NT2/D1 (cell line): ENCODE results near the gene SH3RF1.

Source experiments
- SUZ12 ChIP-seq: IDR thresholded peaks from 2 replicates; pipeline ENCODE4 v1.6.1; 2011; ENCODE audit not compliant: insufficient read length, insufficient read depth; ENCODE audit errors: extremely low read depth
- YY1 ChIP-seq: IDR thresholded peaks from 2 replicates; pipeline ENCODE4 v1.6.1; 2011; ENCODE audit not compliant: insufficient read length, insufficient read depth

GRCh38 chr4:169200361-169201030 is 70.3 kb downstream of the SH3RF1 start:
- TF ChIP-seq YY1 (no peak), SUZ12 (no peak)
